ENCODE results near the gene ME1. TPM values are rescaled to one million over a fixed set of nuclear protein-coding genes. Genes with fewer than 3 reads are reported as not detected.
A peak's percentile ranks its signal among the peaks of the same experiment; 100 is the strongest.

ME1 gene
- total RNA-seq, 3 donors from 2014 or later, result 5.2 to 34.6 (median 7.2) TPM

DNA sequence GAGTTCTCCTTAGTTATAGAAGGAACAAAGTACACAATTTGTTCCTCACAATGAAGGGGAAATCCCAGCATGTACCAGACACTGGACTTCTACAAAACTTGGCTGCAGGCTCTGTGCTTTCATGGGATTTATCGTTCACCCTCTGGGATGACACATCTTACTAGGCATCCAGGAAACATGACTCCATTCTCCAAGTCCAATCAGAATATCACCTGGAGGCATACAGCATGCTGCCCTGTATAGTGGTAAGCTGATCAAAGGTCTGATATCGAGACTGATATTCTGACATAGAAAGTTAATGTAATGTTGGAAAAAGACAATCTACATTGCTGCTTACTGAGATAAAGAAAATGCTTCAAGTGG is 231.0 kb downstream of the ME1 start:
- Histone ChIP-seq H3K4me1 (no peaks in the 10 kb centered on the region), H3K27me3 (no peaks in the 10 kb centered on the region), H3K36me3 (no peaks in the 10 kb centered on the region), H3K4me3 (no peak overlapping the region), H3K9me3 (no peaks in the 10 kb centered on the region), H3K27ac (no peak overlapping the region)
- intact Hi-C loops (cut with DNase I; ENCODE audit: low total_unique reads), result no loop called here
- TF ChIP-seq POLR2AphosphoS5 (IDR thresholded peaks at IDR 0.05) (no peak), POLR2A (IDR thresholded peaks at IDR 0.05) (no peak)
- TF ChIP-seq, protein P1, sequence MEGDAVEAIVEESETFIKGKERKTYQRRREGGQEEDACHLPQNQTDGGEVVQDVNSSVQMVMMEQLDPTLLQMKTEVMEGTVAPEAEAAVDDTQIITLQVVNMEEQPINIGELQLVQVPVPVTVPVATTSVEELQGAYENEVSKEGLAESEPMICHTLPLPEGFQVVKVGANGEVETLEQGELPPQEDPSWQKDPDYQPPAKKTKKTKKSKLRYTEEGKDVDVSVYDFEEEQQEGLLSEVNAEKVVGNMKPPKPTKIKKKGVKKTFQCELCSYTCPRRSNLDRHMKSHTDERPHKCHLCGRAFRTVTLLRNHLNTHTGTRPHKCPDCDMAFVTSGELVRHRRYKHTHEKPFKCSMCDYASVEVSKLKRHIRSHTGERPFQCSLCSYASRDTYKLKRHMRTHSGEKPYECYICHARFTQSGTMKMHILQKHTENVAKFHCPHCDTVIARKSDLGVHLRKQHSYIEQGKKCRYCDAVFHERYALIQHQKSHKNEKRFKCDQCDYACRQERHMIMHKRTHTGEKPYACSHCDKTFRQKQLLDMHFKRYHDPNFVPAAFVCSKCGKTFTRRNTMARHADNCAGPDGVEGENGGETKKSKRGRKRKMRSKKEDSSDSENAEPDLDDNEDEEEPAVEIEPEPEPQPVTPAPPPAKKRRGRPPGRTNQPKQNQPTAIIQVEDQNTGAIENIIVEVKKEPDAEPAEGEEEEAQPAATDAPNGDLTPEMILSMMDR (IDR thresholded peaks at IDR 0.05), result no peak
- DNase-seq (ENCODE audit: low spot score in 2 of 2), result no peak

DNA sequence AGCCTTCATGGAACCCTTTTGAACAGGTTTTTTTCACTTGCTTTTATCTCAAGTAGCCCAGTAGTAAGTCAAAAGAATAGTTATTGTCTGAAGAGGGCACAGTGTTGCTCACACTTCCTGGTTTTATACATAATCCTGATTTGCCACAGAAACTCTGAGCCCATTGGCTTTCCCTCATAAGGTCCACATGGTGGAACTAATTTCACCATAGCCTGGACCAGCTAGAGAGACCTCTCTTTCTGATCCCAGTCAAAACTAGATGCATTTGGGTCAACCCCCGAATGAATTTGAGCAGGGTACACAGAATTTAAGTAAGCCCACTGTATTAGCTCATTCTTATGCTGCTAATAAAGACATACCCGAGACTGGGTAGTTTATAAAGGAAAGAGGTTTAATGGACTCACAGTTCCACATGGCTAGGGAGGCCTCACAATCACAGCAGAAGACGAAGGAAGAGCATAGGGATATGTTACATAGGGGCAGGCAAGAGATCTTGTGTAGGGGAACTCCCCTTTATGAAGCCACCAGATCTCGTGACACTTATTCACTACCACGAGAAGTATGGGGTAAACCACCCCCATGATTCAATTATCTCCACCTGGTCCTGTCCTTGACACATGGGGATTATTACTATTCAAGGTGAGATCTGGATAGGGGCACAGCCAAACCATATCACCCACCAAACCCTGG is 231.5 kb downstream of the ME1 start:
- TF ChIP-seq POLR2A (IDR thresholded peaks at IDR 0.05), result no peak
- no peak for TF ChIP-seq POLR2AphosphoS5 (IDR thresholded peaks at IDR 0.05)
- TF ChIP-seq, protein P1 (IDR thresholded peaks at IDR 0.05), result no peak
- H3K4me3 ChIP-seq, result no peak overlapping the region
- no peak overlapping the region for H3K27ac ChIP-seq
- no peaks in the 10 kb centered on the region for H3K9me3 ChIP-seq
- no peaks in the 10 kb centered on the region for H3K36me3 ChIP-seq
- no peaks in the 10 kb centered on the region for H3K27me3 ChIP-seq
- DNase-seq (ENCODE audit: low spot score in 2 of 2), result no peak
- no peaks in the 10 kb centered on the region for H3K4me1 ChIP-seq
- intact Hi-C loops (cut with DNase I; ENCODE audit: low total_unique reads), result no loop called here

GRCh38 chr6:83198486-83199172 is 232.2 kb downstream of the ME1 start:
- Histone ChIP-seq H3K4me3 (no peak overlapping the region), H3K27me3 (no peaks in the 10 kb centered on the region), H3K4me1 (no peaks in the 10 kb centered on the region), H3K9me3 (no peaks in the 10 kb centered on the region), H3K27ac (no peak overlapping the region), H3K36me3 (no peaks in the 10 kb centered on the region)
- TF ChIP-seq, protein P1 (IDR thresholded peaks at IDR 0.05), result no peak
- TF ChIP-seq POLR2AphosphoS5 (IDR thresholded peaks at IDR 0.05), result no peak
- no peak for TF ChIP-seq POLR2A (IDR thresholded peaks at IDR 0.05)
- no peak for DNase-seq (ENCODE audit: low spot score in 2 of 2)
- intact Hi-C loops (cut with DNase I; ENCODE audit: low total_unique reads), result no loop called here

- H3K9me3 ChIP-seq, result no peaks in the 10 kb centered on the region
- DNase-seq (ENCODE audit: low spot score in 2 of 2), result peak in 1 of 2 donors; percentile 20
- H3K36me3 ChIP-seq, result no peaks in the 10 kb centered on the region
- intact Hi-C loops (cut with DNase I; ENCODE audit: low total_unique reads), result no loop called here
- H3K27me3 ChIP-seq, result no peaks in the 10 kb centered on the region
- TF ChIP-seq, protein P1 (IDR thresholded peaks at IDR 0.05), result no peak
- no peak for TF ChIP-seq POLR2A (IDR thresholded peaks at IDR 0.05)
- H3K27ac ChIP-seq, result peak overlapping the region; percentile 80 to 81
- no peaks in the 10 kb centered on the region for H3K4me1 ChIP-seq
- peak overlapping the region; percentile 69 to 97 (median 87) for H3K4me3 ChIP-seq
Observed at GRCh38 chr6:83193747-83194566, 236.9 kb downstream of the ME1 start.

All from breast epithelium (tissue), 4 donors.